GM18507 (cell line): ENCODE measurements around the gene ATP2C2.
"Not testable (repeated sequence)": the region's sequence is repeated elsewhere in the genome, so short reads cannot be mapped to it uniquely, and the experiment has no call there.

Experiments
- DNase-seq: peaks from one replicate; pipeline ENCODE4 v3.0.0; 2011; ENCODE audit warnings: low read depth; ENCODE audit not compliant: insufficient read length; ENCODE audit errors: extremely low spot score
- FAIRE-seq: peaks from 2 replicates; lab custom pipeline; 2011; peaks lifted over from hg19 to GRCh38; lab: Jason Lieb, UNC

The ATP2C2 gene

DNA sequence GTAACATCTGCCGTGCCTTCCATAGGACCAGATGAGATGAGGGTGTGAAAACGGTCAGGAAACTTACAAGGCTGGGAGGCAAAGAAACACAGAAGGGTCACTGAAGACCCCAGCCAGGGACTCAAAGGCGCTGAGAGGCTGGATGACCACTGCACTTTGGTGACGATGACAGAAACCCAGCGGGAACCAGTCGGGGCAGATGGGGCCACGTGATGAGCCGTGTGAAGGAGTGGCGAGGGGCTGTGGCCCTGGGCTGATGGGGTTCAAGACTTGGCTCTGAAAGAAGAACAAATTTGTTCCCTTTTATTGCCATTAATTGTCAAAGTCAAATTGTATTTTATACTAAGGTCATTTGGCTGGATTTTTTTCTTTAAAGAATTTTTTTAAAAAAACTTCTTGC, 28.6 kb upstream of the ATP2C2 start:
- FAIRE-seq (no peak), DNase-seq (no peak)

DNA sequence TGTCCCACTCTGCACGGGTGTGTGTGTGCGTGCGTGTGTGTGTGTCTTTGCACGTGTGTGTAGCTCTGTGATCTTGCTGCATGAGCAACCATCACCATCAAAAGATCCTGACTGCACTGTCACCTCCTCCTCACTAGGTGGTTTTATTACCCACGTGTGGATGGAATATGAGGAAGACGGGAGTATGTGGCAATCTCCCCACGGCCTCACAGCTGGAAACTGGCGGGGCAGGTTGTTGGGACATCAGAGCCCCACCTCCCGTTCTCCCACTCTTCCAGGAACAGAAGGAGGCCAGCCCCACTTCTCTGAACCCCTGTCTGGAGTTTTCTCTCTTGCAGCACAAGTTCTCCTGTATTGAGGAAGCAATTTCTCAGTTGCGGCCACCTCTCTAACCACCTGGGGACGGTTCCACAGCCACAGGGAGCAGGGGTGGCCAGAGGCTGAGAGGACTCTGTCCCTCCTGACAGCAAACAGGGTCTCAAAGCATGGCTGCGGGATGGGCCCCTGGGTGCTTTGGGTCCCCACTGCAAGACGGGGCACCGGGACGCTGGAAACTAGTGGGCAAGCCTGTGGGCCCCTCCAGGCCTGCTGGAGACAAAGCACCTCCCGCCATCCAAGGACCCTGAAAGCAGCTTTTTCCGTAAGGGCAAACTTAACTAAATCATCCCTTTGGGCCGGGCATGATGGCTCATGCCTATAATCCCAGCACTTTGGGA, 27.9 kb upstream of the ATP2C2 start:
- DNase-seq (no peak), FAIRE-seq (no peak)

DNA sequence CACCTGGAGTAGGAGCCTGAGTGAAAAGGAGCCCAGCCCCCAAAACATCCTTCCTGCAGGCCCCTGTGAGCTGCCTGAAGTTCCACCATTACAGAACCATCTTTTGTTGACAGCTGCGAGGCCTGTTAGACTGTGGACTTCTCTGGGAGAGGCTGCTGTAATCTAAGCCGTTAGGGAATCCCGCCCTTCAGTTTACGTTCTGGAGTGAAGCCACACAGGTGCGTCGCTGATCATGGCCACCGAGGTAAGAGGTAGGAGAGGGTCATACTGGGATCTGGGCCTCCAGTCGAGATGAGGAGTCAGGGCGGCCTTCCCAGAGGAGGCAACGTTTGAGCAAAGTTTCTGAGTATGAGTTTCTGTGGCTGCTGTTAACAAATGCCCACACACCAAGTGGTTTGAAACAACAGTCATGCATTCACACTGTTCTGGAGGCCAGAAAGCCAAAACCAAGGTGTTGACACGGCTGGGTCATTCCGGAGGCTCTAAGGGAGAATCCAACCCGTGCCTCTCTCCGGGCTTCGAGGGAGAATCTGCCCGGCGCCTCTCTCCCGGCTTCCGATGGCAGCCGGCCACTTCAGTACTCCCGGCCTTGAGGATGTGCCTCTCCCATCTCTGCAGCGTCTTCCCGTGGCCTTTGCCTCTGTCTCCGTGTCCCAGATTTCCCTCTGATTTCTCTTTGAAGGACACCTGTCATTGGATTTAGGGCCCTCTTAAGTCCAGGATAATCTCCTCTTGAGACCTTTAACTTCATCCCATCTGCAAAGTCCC, 26.6 kb upstream of the ATP2C2 start:
- DNase-seq (no peak), FAIRE-seq (no peak)

DNA sequence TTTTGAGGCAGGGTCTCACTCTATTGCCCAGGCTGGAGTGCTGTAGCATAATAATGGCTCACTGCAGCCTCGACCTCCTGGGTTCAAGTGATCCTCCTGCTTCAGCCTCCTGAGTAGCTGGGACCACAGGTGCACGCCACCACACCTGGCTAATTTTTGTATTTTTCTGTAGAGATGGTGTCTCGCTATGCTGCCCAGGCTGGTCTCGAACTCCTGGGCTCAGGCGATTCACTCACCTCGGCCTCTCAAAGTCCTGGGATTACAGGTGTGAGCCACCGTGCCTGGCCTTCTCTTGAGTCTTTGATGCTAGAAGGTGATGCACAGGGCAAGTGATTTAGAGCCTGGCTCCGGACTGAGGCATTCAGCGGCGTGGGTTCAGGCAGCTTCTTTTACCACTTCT, 24.5 kb upstream of the ATP2C2 start:
- not testable (repeated sequence) for DNase-seq, FAIRE-seq

DNA sequence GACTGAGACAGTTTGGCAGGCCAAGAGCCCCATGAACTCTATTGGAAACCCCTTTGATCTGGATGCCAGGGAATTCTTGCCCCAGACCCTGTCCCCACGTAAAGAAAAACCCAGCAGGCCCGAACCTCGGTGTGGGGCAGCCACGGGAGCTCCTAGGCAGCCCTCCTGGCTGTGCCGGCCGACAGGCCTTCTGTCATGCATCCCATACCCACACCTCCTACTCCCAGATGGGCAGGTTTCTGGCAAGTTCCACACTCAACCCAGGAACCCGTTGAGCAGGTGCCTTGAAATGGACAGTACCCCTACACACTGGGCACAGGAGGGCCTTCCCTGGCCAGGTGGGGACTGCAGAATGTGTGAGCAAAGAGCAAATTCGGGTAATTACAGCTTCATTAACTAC, 23.6 kb upstream of the ATP2C2 start:
- no peak for FAIRE-seq
- DNase-seq = no peak

DNA sequence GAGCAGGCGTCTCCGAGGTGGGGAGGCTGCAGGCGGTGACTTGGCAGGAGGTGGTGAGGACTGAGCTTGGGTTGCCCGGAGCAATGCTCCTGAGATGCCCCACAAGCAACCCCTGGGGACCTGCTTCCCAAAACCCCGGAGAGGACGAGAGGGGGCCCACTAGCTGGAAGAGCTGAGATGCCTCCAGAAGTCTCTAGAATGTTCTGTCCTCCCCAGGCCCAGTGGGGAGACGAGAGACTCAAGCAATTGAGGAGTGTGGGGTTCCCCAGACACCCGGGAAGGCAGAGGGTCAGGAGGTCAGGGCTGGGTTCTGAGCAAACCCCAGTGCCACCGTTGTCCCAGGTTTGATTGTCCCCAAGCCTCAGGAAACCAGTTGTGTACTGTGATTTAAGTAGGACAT, 21.2 kb upstream of the ATP2C2 start:
- no peak for DNase-seq
- FAIRE-seq = no peak

DNA sequence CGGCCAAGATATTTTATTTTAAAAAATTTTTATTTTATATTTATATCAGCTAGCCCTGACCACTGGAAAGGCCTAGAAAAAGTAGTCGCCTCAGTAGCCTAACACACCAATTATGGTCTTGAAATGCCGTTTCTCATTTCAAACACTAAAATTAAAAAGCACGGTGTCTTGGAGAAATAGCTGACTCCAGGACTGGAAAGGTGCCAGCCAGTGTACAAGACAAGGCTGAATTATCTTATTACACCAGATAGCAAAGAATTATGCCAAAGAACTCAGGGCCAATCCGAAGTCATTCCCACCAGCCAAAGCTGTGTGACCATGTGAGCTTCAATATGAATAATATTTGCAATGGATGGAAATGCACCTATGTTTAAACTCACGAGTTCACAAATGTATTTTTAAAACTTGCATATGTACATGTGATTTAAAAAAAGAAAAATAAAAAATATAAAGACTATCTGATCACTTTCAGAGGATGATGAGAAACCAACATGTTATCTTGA, 19.9 kb upstream of the ATP2C2 start:
- no peak for FAIRE-seq
- DNase-seq = no peak

DNA sequence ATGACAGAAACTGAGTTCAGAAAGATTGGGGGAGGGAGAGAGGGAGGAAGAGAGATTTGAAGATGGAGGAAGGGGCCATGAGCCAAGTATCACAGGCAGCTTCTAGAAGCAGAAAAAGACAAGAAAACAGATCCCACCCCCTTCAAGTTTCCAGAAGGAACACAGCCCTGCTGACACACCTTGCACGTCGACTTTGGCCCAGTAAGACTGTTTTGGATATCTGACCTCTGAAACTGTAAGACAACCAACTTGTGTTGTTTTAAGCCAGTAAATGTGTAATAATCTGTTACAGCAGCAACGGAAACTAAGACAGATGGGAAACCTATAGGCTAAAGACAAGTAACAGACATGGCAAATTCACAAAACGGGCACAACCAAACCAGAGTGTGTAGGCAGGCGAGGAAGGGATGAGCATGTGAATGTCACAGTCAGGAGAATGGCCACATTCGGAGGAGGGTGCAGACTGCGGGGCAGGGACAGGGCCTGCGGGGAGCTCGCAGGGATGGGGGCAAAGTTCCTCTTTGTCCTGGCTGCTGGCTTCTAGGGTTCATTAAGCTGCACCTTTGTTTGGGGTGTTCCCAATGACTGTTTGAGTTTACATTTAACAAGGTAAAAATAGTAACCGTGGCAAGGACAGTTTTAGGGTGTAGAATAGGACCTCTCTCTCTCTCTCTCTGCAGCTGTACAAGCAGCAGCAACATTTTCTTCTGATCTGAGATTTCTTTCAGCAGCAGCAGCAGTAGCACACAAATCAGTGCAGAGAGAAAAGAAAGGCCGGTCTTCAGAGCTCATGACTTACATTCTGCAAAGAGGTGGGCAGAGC, 18.3 kb upstream of the ATP2C2 start:
- no peak for FAIRE-seq
- DNase-seq = no peak

DNA sequence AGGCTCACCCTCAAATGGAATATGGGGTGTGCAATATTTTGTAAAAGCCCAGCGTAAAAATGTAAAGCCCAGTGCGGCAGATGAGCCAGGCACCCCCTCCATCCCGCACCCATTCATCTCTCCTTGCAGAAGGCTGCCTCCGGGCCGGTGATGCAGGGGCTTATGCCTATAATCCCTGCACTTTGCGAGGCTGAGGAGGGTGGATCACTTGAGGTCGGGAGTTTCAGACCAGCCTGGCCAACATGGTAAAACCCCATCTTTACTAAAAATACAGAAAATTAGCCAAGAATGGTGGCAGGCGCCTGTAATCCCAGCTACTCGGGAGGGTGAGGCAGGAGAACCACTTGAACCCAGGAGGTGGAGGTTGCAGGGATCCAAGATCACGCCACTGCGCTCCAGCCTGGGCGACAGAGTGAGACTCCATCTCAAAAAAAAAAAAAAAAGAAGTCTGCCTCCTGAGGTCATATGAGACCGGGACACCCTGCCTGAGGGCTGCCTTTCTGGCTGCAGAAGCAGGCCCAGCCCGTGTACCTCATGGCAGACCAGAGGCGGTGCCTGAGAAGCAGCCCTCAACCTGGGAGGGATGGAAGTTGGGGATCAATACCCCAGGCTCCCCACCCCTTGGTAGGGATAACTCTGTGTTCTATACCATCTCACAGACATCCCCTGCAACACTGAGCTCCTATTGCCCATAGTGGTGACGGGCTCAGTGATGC, 17.5 kb upstream of the ATP2C2 start:
- no peak for FAIRE-seq
- no peak for DNase-seq

DNA sequence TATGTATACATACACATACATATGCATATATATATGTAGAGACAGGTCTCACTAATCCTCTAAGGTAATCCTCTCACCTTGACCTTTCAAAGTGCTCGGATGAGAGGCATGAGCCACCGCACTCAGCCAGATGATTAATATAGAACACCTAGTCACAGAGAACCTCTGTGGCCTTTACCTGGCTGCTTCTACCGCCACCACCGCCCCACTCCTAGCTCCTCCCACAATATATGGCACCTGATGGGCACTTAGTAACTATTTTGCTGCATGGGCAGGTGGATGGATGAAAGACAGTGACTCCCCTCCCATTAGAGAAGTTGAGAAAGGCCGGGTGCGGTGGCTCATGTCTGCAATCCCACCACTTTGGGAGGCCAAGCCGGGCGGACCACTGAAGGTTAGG, 16.7 kb upstream of the ATP2C2 start:
- DNase-seq (no peak), FAIRE-seq (no peak)

DNA sequence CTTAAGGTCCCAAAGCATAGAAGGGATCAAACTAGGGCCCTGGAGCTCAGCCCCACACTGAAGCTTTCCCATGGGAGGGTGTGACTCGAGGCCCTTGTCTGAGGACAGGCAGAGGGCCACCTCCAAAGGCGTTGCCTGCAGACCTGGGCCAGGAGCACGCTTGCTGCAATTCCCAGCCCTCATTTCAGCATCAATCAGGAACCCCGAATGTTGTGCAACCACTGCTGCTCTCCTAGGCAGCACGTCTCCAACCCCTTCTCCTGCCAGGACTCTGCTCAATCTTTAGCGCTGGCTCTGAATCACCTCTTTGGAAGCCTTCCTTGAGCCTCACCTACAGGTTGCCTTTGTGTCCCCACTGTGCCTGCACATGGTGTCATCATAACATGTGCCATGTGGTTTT, 14.0 kb upstream of the ATP2C2 start:
- FAIRE-seq = no peak
- no peak for DNase-seq

DNA sequence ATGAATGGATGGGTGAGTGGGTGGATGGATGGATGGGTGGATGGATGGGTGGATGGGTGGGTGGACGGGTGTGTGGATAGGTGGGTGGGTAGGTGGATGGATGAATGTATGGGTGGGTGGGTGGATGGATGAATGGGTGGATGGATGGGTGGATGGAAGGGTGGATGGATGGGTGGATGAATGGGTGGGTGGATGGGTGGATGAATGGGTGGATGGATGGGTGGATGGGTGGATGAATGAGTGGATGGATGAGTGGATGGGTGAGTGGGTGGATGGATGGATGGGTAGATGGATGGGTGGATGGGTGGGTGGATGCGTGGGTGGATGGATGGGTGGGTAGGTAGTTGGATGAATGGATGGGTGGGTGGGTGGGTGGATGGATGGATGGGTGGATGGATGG, 13.2 kb upstream of the ATP2C2 start:
- FAIRE-seq (no peak), DNase-seq (no peak)

DNA sequence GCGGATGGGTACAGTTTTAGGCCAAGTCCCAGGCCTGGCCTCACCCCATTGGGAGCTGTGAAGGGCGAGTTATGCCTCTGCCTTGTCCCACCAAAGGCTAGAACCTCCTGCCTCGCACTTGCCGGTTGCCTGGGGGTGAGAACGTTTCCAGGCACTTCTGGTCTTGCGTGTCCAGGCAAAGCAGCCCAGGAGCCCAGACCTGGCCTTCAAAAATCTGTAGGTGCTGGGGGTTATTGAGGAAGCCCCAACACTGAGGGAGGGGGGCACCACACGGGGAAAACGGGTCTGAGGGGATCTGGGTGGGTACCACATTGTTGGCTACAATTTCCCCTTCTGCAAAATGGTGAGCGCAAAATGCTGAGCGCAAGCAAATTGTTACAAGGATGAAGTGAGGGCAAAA, 12.2 kb upstream of the ATP2C2 start:
- no peak for DNase-seq
- no peak for FAIRE-seq

DNA sequence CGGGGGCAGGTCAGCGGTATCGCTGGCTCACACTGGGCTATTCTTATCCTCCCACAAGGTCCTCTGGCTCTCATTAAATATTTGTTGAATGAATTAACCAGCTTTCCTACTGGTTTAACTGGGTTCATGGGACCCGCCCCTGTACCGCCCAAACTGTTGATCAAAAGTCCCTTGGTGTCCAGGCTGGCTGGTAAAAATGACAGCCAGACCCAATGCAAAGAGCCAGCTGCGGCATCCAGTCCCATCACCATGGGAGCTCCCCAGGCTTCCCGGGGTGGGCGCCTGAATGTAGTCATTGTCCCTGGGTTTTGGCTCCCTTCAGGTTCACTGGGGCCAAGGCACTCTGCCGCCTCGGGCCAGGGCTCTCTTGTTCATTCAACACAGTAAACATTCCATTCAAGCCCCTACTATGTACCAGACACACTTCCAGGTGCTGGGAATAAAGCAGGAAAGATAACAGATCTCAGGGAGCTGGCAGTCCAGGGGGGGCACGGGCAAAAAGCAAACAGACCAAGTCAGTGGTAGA, 11.7 kb upstream of the ATP2C2 start:
- DNase-seq = no peak
- FAIRE-seq = no peak

DNA sequence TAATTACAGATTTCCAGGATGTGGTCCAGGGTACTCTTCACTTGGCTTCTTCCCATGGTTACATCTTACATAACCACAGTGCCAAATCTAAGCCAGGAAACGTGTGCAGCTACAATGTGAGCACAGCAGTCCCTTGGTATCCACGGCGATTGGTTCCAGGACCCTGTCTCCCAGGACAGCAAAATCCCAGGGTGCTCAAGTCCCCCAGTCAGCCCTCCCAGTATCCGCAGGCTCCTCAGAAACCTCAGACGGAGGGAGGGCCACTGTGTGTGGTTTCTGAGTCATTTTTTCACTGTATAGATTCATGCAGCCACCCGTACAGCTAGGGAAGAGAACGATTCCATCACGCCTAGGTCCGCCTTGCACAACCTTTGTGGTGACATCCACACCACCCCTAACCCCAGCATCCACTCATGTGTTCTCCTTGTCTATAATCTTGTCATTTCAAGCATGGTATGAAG, 11.1 kb upstream of the ATP2C2 start:
- DNase-seq = no peak
- no peak for FAIRE-seq

DNA sequence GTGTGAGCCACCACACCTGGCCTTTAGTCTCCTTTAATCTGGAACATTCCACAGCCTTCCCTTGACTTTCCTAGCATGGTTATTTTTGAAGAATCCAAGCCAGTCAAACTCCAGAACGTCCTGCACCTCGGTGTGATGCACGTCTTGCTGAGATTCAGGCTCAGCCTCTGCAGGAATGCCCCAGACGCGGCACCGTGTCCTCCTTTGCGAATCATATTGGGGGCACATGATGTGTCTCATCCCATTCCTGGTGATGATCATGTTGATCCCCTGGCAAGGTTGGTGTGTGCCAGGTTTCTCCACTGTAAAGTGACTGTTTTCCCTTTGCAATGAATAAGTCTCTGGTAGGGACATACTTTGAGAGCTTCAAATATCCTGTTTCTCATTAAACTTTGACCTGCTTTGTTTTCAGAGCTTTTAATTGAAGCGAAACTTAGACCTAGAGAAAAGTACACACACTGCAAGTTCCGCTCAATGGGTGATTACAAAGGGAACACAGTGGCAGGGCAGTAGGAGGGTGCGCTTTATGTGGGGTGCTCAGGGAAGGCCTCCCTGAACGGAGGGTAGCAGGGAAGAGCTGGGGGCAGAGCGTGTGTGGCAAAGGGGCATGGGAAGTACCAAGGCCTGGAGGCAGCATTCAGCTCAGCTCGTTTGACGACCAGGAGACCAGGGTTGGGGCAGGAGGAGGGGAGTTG, 9.6 kb upstream of the ATP2C2 start:
- FAIRE-seq (no peak), DNase-seq (no peak)

DNA sequence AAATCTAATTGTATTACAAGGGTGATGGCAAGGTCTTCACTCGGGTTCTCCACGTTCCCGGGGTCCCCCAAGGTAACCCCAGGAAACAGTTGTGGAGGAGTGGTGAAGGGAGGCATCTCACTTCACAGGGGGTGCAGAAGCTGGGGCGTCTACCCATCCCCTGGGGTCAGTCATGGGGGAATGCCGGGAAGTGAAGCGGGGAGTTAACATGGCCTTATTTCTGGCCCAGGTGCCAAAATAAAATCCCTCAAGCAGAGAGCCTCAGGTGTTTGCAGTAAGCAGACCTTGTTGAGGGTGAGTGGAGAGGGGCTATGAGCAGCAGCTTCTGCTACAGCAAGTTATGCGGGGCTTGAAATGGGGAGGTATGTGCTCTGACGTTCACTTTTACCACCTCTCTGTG, 9.0 kb upstream of the ATP2C2 start:
- FAIRE-seq (no peak), DNase-seq (no peak)

DNA sequence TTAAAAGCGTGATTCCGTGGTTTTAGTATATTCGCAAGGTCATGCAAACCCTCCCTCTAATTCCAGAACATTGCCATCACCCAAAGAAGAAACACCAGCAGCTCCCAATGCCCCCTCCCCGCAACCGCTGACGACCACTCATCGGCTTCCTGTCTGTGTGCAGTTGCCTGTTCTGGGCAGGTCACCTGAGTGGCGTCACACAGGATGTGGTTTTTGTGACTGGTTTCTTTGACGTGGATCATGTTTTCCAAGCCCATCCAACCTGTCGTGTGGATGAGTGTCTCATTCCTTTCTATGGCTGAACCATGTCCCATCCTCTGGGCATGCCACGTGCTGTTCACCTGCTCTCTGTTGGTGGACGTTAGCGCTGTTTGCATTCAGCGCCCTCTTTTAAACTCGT, 8.2 kb upstream of the ATP2C2 start:
- DNase-seq (no peak), FAIRE-seq (no peak)

DNA sequence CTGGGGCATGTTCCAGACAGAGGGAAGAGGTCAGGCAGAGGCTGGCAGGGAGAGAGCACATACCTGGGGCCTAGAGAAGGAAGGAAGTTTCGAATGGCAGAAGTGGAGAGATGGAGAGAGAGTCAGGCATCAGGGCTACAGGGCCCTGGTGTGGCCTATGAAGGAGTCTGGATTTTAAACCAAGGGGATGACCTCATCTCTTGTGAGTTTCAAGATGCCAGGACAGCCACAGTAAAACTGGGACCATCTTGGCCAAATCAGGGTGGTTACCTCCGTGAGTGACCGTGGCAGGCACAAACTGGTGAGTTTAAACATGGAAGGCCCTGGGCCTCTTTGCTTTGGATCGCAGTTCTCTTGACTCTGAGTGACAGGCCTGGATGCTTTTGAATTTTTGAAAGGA, 7.6 kb upstream of the ATP2C2 start:
- DNase-seq = no peak
- FAIRE-seq = no peak
